Kidney (tissue), 14 donors: ENCODE data around the gene GABARAP. TPM values are rescaled to one million over a fixed set of nuclear protein-coding genes. Genes with fewer than 3 reads are reported as not detected.

Experiments used
- DNase-seq, 5 donors: peaks; one replicate each; pipeline ENCODE4 v3.0.0-alpha.2; 2013 to 2020
- FAIRE-seq: peaks from 2 replicates; lab custom pipeline; 2012; peaks lifted over from hg19 to GRCh38; lab: Jason Lieb, UNC
- H3K27ac ChIP-seq, 2 donors: one replicate each; pipeline ENCODE4 v1.7.0; 2013; ENCODE audit warnings: low read depth in 2 of 2, low read length in 2 of 2, inconsistent platforms in 1 of 2
- H3K27me3 ChIP-seq: one replicate; pipeline ENCODE4 v1.7.1; 2013; ENCODE audit warnings: low read length, inconsistent platforms; ENCODE audit not compliant: control insufficient read depth, insufficient read depth
- H3K36me3 ChIP-seq, 3 donors: one replicate each; pipeline versions ENCODE4 v1.7.0 to v1.7.1; 2013; ENCODE audit warnings: low read length in 3 of 3, control low read depth in 1 of 3, inconsistent platforms in 1 of 3; ENCODE audit not compliant: insufficient read depth in 3 of 3, control insufficient read depth in 2 of 3
- H3K4me1 ChIP-seq, 3 donors: one replicate each; pipeline versions ENCODE4 v1.7.0 to v1.7.1; 2013; ENCODE audit warnings: low read length in 3 of 3, inconsistent platforms in 1 of 3, low read depth in 1 of 3; ENCODE audit not compliant: control insufficient read depth in 2 of 3, insufficient read depth in 2 of 3
- H3K4me3 ChIP-seq, 3 donors: one replicate each; pipeline versions ENCODE4 v1.7.0 to v1.8.1; 2013; ENCODE audit warnings: low read length in 3 of 3, control low read depth in 1 of 3, inconsistent platforms in 1 of 3
- H3K9ac ChIP-seq, 3 donors: one replicate each; pipeline versions ENCODE4 v1.7.0 to v1.7.1; 2013; ENCODE audit warnings: low read length in 3 of 3, control low read depth in 1 of 3, inconsistent platforms in 1 of 3
- H3K9me3 ChIP-seq, 3 donors: one replicate each; pipeline versions ENCODE4 v1.7.0 to v1.7.1; 2013; ENCODE audit warnings: low read length in 3 of 3, control low read depth in 1 of 3, inconsistent platforms in 1 of 3; ENCODE audit not compliant: control insufficient read depth in 2 of 3, insufficient read depth in 1 of 3
- intact Hi-C: fragments of 100-400 bp; cut with DNase I; formaldehyde crosslinking; loops from one replicate; pipeline ENCODE4 v1.11.1; 2022
- microRNA-seq: library from miRNA; unstranded; fragments of <30 nt; microRNA quantifications from one replicate; pipeline ENCODE4 v1.2.0, GENCODE V29; 2020
- polyA plus RNA-seq: library from polyadenylated mRNA; stranded (reverse); fragments of 350-450 nt; fragmentation: Illumina TruSeq; extraction: RNeasy Lipid Tissue Mini Kit (QIAGEN cat#74804); gene quantifications from one replicate; pipeline ENCODE4 v1.2.3, GENCODE V29; 2014; ENCODE audit warnings: low read depth, low replicate concordance; ENCODE audit not compliant: insufficient read depth
- total RNA-seq: library from RNA; stranded (reverse); fragmentation: NEBNext Ultra II Directional; extraction: Animal tissue kit (Norgen Biotek cat#: 25700); gene quantifications from one replicate; pipeline ENCODE4 v1.2.1, GENCODE V29; 2021
- TF ChIP-seq, protein P1 (sequence below): IDR thresholded peaks from 3 replicates; pipeline ENCODE4 v1.5.1; 2012; ENCODE audit warnings: mild to moderate bottlenecking, moderate library complexity, borderline replicate concordance; ENCODE audit not compliant: insufficient read depth; ENCODE audit errors: extremely low read depth
- donor health status: control.
- donor health status: control.
- donor health status: control.
- donor health status: control.
- donor health status: control.
- donor health status: DM: yes; HTN: yes; CAD: no.
- donor health status: Normal renal cell carcinoma (clear cell type).

GABARAP gene
- total and polyA plus RNA-seq, 2 donors from 2014 or later = 477 to 1,483 TPM

- FAIRE-seq (no peak), DNase-seq (peak in 3 of 5 donors; percentile 7 to 54 (median 8))
- Histone ChIP-seq H3K36me3 (peaks cover 0 to 3% (median 0%) of the 10 kb centered on the region in 3 donors), H3K9ac (no peak overlapping the region), H3K9me3 (no peaks in the 10 kb centered on the region), H3K27ac (no peak overlapping the region), H3K4me1 (no peaks in the 10 kb centered on the region), H3K27me3 (no peaks in the 10 kb centered on the region), H3K4me3 (no peak overlapping the region)
- intact Hi-C loops = no loop called here
- TF ChIP-seq, protein P1, sequence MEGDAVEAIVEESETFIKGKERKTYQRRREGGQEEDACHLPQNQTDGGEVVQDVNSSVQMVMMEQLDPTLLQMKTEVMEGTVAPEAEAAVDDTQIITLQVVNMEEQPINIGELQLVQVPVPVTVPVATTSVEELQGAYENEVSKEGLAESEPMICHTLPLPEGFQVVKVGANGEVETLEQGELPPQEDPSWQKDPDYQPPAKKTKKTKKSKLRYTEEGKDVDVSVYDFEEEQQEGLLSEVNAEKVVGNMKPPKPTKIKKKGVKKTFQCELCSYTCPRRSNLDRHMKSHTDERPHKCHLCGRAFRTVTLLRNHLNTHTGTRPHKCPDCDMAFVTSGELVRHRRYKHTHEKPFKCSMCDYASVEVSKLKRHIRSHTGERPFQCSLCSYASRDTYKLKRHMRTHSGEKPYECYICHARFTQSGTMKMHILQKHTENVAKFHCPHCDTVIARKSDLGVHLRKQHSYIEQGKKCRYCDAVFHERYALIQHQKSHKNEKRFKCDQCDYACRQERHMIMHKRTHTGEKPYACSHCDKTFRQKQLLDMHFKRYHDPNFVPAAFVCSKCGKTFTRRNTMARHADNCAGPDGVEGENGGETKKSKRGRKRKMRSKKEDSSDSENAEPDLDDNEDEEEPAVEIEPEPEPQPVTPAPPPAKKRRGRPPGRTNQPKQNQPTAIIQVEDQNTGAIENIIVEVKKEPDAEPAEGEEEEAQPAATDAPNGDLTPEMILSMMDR = no peak
Measured at GRCh38 chr17:7190276-7190917, 51.9 kb downstream of the GABARAP start.

Small RNAs within 50 kb of the gene (microRNA-seq; reads per million reads assigned to microRNA genes)
- 788 reads per million, percentile 78 among the genes with 10 or more reads in this experiment for gene MIR324

Other genes with a start within 250 kb of the GABARAP start
Only the 30 nearest of the 36 such genes appear.
- gene SLC16A13, start 206.4 kb downstream of the GABARAP start, total RNA-seq = 6.5 TPM
- 11.6 TPM for gene SLC16A13, start 206.4 kb downstream of the GABARAP start, polyA plus RNA-seq
- 2.1 TPM for gene SLC16A11, start 198.4 kb downstream of the GABARAP start, total RNA-seq
- gene SLC16A11, start 198.4 kb downstream of the GABARAP start, polyA plus RNA-seq = 7.8 TPM
- 16.1 TPM for gene CLEC10A, start 162.2 kb downstream of the GABARAP start, total RNA-seq
- 1.5 TPM for gene CLEC10A, start 162.2 kb downstream of the GABARAP start, polyA plus RNA-seq
- gene ASGR2, start 127.6 kb downstream of the GABARAP start, total RNA-seq = 1.2 TPM
- 1.4 TPM for gene ASGR2, start 127.6 kb downstream of the GABARAP start, polyA plus RNA-seq
- 2.1 TPM for gene ASGR1, start 63.1 kb downstream of the GABARAP start, total RNA-seq
- 1.4 TPM for gene ASGR1, start 63.1 kb downstream of the GABARAP start, polyA plus RNA-seq
- 18.9 TPM for gene DLG4, start 22.6 kb downstream of the GABARAP start, total RNA-seq
- 6.6 TPM for gene DLG4, start 22.6 kb downstream of the GABARAP start, polyA plus RNA-seq
- gene ACADVL, start 22.5 kb downstream of the GABARAP start, total RNA-seq = 689 TPM
- 1,202 TPM for gene ACADVL, start 22.5 kb downstream of the GABARAP start, polyA plus RNA-seq
- 35.8 TPM for gene DVL2, start 7.9 kb downstream of the GABARAP start, total RNA-seq
- gene DVL2, start 7.9 kb downstream of the GABARAP start, polyA plus RNA-seq = 18.0 TPM
- gene PHF23, start 3.0 kb downstream of the GABARAP start, total RNA-seq = 28.1 TPM
- gene PHF23, start 3.0 kb downstream of the GABARAP start, polyA plus RNA-seq = 48.5 TPM
- 113 TPM for gene CTDNEP1, start 9.3 kb upstream of the GABARAP start, total RNA-seq
- gene CTDNEP1, start 9.3 kb upstream of the GABARAP start, polyA plus RNA-seq = 124 TPM
- gene ELP5, start 9.8 kb upstream of the GABARAP start, total RNA-seq = 41.9 TPM
- 110 TPM for gene ELP5, start 9.8 kb upstream of the GABARAP start, polyA plus RNA-seq
- gene CLDN7, start 20.0 kb upstream of the GABARAP start, total RNA-seq = 233 TPM
- gene CLDN7, start 20.0 kb upstream of the GABARAP start, polyA plus RNA-seq = 119 TPM
- 4.2 TPM for gene SLC2A4, start 39.3 kb upstream of the GABARAP start, total RNA-seq
- gene SLC2A4, start 39.3 kb upstream of the GABARAP start, polyA plus RNA-seq = 2.8 TPM
- gene YBX2, start 52.2 kb upstream of the GABARAP start, total RNA-seq = 1.3 TPM
- gene YBX2, start 52.2 kb upstream of the GABARAP start, polyA plus RNA-seq = 3.3 TPM
- gene EIF5A, start 65.2 kb upstream of the GABARAP start, total RNA-seq = 306 TPM
- 434 TPM for gene EIF5A, start 65.2 kb upstream of the GABARAP start, polyA plus RNA-seq
- gene GPS2, start 72.9 kb upstream of the GABARAP start, total RNA-seq = 67.0 TPM
- 101 TPM for gene GPS2, start 72.9 kb upstream of the GABARAP start, polyA plus RNA-seq
- gene NEURL4, start 86.9 kb upstream of the GABARAP start, total RNA-seq = 44.7 TPM
- 21.2 TPM for gene NEURL4, start 86.9 kb upstream of the GABARAP start, polyA plus RNA-seq
- gene ACAP1, start 94.1 kb upstream of the GABARAP start, total RNA-seq = 26.0 TPM
- 9.9 TPM for gene ACAP1, start 94.1 kb upstream of the GABARAP start, polyA plus RNA-seq
- 14.4 TPM for gene KCTD11, start 109.7 kb upstream of the GABARAP start, total RNA-seq
- 7.2 TPM for gene KCTD11, start 109.7 kb upstream of the GABARAP start, polyA plus RNA-seq
- gene TMEM95, start 112.7 kb upstream of the GABARAP start, total RNA-seq = not detected
- not detected for gene TMEM95, start 112.7 kb upstream of the GABARAP start, polyA plus RNA-seq
- gene TNK1, start 138.6 kb upstream of the GABARAP start, total RNA-seq = 9.3 TPM
- 7.6 TPM for gene TNK1, start 138.6 kb upstream of the GABARAP start, polyA plus RNA-seq
- gene PLSCR3, start 152.1 kb upstream of the GABARAP start, total RNA-seq = 35.0 TPM
- 26.4 TPM for gene PLSCR3, start 152.1 kb upstream of the GABARAP start, polyA plus RNA-seq
- gene TMEM256, start 161.6 kb upstream of the GABARAP start, total RNA-seq = 55.8 TPM
- gene TMEM256, start 161.6 kb upstream of the GABARAP start, polyA plus RNA-seq = 389 TPM
- gene NLGN2, start 165.4 kb upstream of the GABARAP start, total RNA-seq = 23.4 TPM
- gene NLGN2, start 165.4 kb upstream of the GABARAP start, polyA plus RNA-seq = 7.3 TPM
- gene SPEM1, start 177.9 kb upstream of the GABARAP start, total RNA-seq = not detected
- gene SPEM1, start 177.9 kb upstream of the GABARAP start, polyA plus RNA-seq = not detected
- gene SPEM2, start 183.2 kb upstream of the GABARAP start, total RNA-seq = not detected
- not detected for gene SPEM2, start 183.2 kb upstream of the GABARAP start, polyA plus RNA-seq
- not detected for gene SPEM3, start 186.4 kb upstream of the GABARAP start, total RNA-seq
- not detected for gene SPEM3, start 186.4 kb upstream of the GABARAP start, polyA plus RNA-seq
- 10.0 TPM for gene TMEM102, start 193.0 kb upstream of the GABARAP start, total RNA-seq
- gene TMEM102, start 193.0 kb upstream of the GABARAP start, polyA plus RNA-seq = 10.0 TPM
- gene FGF11, start 197.1 kb upstream of the GABARAP start, total RNA-seq = 1.4 TPM
- gene FGF11, start 197.1 kb upstream of the GABARAP start, polyA plus RNA-seq = 7.7 TPM
- 11.9 TPM for gene CHRNB1, start 202.6 kb upstream of the GABARAP start, total RNA-seq
- 19.3 TPM for gene CHRNB1, start 202.6 kb upstream of the GABARAP start, polyA plus RNA-seq